ENCODE results near the gene PGAM1.
"Not testable (repeated sequence)": the region's sequence is repeated elsewhere in the genome, so short reads cannot be mapped to it uniquely, and the experiment has no call there.

Gene PGAM1

DNA sequence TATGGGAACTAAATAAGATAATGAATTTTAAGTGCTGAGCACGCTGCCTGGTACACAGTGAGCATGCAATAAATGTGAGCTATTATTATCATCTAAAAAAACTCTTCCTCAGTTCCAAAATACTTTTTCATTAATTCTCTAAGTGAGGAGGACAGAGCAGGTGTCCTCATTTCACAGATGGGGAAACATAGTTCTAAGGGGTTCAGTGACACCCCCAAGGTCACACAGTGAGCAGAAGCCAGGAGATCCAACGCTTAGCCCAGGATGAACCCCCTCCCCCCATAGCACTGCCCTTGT is 18.1 kb upstream of the PGAM1 start:
- no peak for DNase-seq (ENCODE audit: low read depth in 2 of 2)

- DNase-seq (ENCODE audit: low read depth in 2 of 2), result no peak
Measured at GRCh38 chr10:97408496-97408992, 17.4 kb upstream of the PGAM1 start.

DNA sequence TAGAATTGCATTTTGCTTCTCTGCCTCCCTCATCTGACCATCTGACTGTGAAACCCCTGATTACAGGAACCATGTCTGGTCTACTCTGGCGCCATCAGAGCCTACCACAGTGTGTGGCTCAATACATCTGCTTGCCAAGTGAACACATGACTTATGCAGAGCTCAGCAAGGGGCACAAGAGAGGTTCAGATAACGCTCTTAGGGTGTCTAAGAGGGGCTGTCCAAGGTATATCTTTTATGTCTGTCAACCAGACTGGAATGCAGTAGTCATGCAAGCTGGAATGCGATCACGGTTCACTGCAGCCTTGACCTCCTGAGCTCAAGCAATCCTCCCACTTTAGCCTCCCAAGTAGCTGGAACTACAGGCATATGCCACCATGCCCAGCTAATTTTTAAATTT is 14.6 kb upstream of the PGAM1 start:
- DNase-seq (ENCODE audit: low read depth in 2 of 2), result no peak

DNA sequence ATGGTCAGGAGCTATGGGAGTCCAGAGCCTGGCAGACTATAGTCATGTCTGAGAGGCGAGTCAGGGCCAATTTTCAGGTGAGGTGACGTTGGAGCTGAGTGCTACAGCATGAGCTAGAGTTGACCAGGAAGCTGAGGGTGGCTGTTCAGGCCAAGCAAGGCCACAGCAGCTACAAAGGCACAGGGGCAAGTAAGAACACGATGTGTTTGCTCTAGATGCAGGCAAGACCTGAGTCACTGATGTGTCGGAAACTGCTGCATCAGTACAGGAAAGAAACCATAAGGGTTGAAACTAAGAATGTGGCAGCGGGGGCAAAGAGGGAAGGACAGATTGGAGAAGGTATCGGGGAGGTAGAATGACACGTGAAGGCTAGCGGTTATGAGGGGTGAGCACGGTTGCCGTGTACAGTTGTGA is 13.1 kb upstream of the PGAM1 start:
- no peak for DNase-seq (ENCODE audit: low read depth in 2 of 2)

DNA sequence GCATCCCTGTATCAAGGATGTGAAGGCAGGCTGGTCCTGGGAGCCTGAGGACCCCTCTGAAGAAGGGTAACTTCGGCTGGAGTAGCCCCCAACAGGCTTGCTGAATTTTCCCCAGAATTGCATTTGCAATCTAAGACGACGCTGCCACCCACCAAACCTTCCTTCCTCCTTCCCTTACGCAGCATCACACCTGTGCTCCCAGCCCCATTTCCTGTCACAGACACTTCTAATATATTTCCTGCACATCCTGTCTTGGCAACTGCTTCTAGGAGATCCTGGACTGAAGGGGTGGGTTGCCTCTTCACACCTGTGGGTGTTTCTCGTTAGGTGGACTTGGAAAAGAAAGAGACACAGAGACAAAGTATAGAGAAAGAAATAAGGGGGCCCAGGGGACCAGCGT is 9.4 kb upstream of the PGAM1 start:
- no peak for DNase-seq (ENCODE audit: low read depth in 2 of 2)

GRCh38 chr10:97423757-97424098 is 2.3 kb upstream of the PGAM1 start:
- DNase-seq (ENCODE audit: low read depth in 2 of 2), result not testable (repeated sequence)

DNA sequence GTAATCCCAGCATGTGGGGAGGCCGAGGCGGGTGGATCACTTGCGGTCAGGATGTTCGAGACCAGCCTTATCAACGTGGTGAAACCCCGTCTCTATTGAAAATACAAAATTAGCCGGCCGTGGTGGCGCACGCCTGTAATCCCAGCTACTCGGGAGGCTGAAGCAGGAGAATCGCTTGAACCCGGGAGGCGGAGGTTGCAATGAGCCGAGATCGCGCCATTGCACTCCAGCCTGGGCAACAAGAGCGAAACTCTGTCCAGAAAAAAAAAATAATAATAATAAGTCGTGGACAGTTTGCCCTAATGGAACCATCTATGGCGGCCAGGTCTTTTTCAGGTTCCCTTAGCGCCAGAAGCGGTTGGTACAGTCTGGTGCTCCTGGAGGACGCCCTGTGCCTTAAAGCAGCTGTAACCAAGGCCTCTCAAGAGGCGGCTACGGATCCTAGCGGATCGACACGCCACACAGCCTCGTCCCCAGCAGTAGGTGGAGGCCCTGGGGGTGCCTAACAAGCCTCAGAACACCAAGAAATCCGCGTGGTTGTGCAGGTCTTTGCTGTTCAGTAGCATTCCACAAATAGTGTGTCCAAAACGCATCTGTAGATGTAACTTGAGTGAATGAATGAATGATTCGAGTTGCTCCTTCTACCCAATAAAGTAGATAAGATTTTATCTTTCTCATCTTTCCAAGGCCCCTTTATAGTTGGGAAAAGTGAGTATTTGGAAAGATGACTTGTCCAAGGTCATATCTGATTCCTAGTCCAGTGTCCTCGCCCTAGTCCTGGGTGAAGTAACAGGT is 982 bp downstream of the PGAM1 start:
- DNase-seq (ENCODE audit: low read depth in 2 of 2), result no peak

GRCh38 chr10:97427571-97428179 is 1.7 kb downstream of the PGAM1 start:
- no peak for DNase-seq (ENCODE audit: low read depth in 2 of 2)

- no peak for DNase-seq (ENCODE audit: low read depth in 2 of 2)
Measured at GRCh38 chr10:97428572-97428981, 2.6 kb downstream of the PGAM1 start.

- no peak for DNase-seq (ENCODE audit: low read depth in 2 of 2)
Measured at GRCh38 chr10:97434055-97434454, 8.1 kb downstream of the PGAM1 start.

- no peak for DNase-seq (ENCODE audit: low read depth in 2 of 2)
Measured at GRCh38 chr10:97434557-97434956, 8.6 kb downstream of the PGAM1 start.

DNA sequence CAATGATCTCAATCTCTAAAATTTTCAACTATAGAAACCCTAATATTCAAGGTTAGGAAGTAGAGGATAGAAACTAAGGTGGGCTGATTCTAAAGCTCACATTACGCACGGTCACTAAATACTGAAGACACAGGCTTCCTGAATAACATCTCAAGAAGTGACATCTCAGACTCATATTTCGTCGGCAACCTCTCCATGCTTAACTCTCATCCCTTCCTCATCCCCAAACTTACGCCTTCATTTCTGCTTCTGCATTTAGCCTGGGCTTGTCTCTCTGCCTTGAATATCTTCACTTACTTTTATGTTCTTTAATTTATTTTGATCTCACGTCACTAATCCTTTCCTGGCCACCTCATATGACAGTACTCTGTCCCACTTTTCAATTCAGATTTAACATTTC is 9.2 kb downstream of the PGAM1 start:
- no peak for DNase-seq (ENCODE audit: low read depth in 2 of 2)

DNA sequence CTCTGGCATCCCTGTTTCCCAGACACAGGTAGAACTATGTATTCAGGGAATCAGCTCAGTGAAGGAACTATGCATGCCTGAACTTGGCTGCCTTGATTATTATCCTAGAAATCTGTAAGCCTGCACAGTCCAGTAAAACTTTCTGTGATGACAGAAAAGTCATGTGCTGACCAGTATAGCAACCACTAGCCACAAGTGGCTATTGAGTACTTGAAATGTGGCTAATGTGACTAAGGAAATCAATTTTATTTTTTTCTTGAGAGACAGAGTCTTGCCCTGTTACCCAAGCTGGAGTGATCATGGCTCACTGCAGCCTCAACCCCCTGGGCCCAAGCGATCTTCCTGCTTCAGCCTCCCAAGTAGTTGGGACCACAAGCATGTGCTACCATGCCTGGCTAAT is 16.3 kb downstream of the PGAM1 start:
- no peak for DNase-seq (ENCODE audit: low read depth in 2 of 2)

GRCh38 chr10:97444212-97444611 is 18.2 kb downstream of the PGAM1 start:
- no peak for DNase-seq (ENCODE audit: low read depth in 2 of 2)

GRCh38 chr10:97445357-97445721 is 19.3 kb downstream of the PGAM1 start:
- DNase-seq (ENCODE audit: low read depth in 2 of 2), result no peak

DNA sequence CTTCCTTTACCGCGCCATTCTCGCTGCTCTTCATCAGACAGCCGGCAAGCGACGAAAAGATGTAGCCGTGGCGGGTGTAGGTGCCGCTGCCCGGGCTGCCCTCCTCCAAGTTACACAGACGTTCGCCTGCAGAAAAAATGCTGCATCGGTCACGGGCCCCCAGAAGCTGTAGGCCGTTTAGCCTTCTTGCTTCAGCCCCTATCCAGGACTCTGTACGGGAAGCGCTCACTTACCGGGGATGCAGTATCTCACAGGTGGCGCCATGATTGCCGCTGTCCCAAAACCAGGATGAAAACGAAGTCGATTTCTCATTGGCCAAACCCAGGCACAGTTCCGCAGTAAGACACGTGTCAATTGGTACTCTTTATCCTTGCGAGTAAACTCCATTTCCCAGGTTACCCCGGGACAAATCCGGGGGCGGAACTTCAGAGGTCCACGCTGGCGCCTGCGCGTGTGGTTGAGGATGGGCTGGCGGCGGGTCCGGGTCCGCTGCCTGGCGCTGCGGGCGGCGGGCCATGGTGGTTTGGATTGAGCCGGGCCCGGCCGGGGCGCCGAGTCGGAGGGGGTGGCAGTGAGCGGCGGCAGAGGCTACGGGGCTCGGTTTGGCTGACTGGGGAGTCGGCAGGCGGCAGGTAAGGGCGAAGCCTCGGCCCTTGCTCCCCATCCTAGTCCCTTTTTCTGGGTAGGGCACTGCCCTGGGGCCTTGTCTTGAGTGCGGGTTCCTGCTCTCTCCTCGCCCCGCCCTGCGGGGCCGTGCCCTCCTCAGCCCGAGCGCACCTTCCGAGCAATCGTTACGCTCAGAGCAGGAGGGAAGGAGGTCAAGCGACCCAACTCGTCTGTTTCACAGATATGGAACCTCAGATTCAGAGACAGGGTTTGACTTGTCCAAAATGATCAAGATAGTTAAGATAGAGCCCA is 20.0 kb downstream of the PGAM1 start, which contains the start of the genes EXOSC1 and ZDHHC16:
TSS of gene EXOSC1 (minus strand) at position 285 of the 918 bp plus-strand sequence. CDS start at position 264, 21 bp downstream.
TSS of gene ZDHHC16 (plus strand) at position 454 of the 918 bp plus-strand sequence. CDS start 5,501 bp downstream, outside the sequence.
- peak; percentile 89 for DNase-seq (ENCODE audit: low read depth in 2 of 2)

- DNase-seq (ENCODE audit: low read depth in 2 of 2), result no peak
Measured at GRCh38 chr10:97450828-97451227, 24.8 kb downstream of the PGAM1 start.

GRCh38 chr10:97451605-97452004 is 25.6 kb downstream of the PGAM1 start:
- no peak for DNase-seq (ENCODE audit: low read depth in 2 of 2)

GRCh38 chr10:97452352-97452751 is 26.4 kb downstream of the PGAM1 start:
- DNase-seq (ENCODE audit: low read depth in 2 of 2), result no peak

- no peak for DNase-seq (ENCODE audit: low read depth in 2 of 2)
Measured at GRCh38 chr10:97454330-97455036, 28.5 kb downstream of the PGAM1 start.

GRCh38 chr10:97456034-97456685 is 30.2 kb downstream of the PGAM1 start:
- DNase-seq (ENCODE audit: low read depth in 2 of 2), result no peak

Measured in fibroblast of skin of left quadriceps (primary cell).